WTC11 (cell line): ENCODE results near the gene EIF4G1. TPM values are rescaled to one million over a fixed set of nuclear protein-coding genes. Genes with fewer than 3 reads are reported as not detected.

ENCODE experiments used
- ATAC-seq: fragments of 200-7000 bp; cut with Tn5 transposase; 2 replicates; pipeline ENCODE4 v1.10.0; 2021; ENCODE audit warnings: mild to moderate bottlenecking, moderate library complexity
- CTCF ChIA-PET: fragments of 300-600 bp; sonication (Branson Sonifier 250); formaldehyde crosslinking; loops from one replicate; lab custom pipeline; 2021; ENCODE audit warnings: antibody characterized with exemption; lab: Charles Lee
- POLR2A ChIA-PET: fragments of 350-600 bp; sonication (Branson Sonifier 250); formaldehyde crosslinking; loops from one replicate; lab custom pipeline; 2021; ENCODE audit warnings: antibody characterized with exemption; lab: Charles Lee
- DNase-seq: peaks from one replicate; pipeline ENCODE4 v3.0.0; 2021; ENCODE audit warnings: low spot score
- H3K27ac Mint-ChIP-seq: 2 replicates; pipeline ENCODE4 v1.8.0; 2021; ENCODE audit warnings: mixed read lengths
- H3K27me3 Mint-ChIP-seq: 2 replicates; pipeline ENCODE4 v1.8.0; 2021; ENCODE audit warnings: low read depth, mild to moderate bottlenecking, moderate library complexity, mixed read lengths
- H3K36me3 Mint-ChIP-seq: 2 replicates; pipeline ENCODE4 v1.8.0; 2021; ENCODE audit warnings: mixed read lengths
- H3K4me1 Mint-ChIP-seq: 2 replicates; pipeline ENCODE4 v1.8.0; 2022; ENCODE audit warnings: mixed read lengths
- H3K4me3 Mint-ChIP-seq: 2 replicates; pipeline ENCODE4 v1.8.0; 2021; ENCODE audit warnings: mild to moderate bottlenecking, moderate library complexity, mixed read lengths
- H3K9me3 Mint-ChIP-seq: 2 replicates; pipeline ENCODE4 v1.8.0; 2021; ENCODE audit warnings: mixed read lengths
- CREM ChIP-seq: sonication (generic); formaldehyde crosslinking; IDR thresholded peaks from 2 replicates; pipeline ENCODE4 v1.8.1; 2022; ENCODE audit warnings: mild to moderate bottlenecking, missing genetic modification reagents, moderate library complexity
- E2F4 ChIP-seq: sonication (generic); formaldehyde crosslinking; IDR thresholded peaks from 2 replicates; pipeline ENCODE4 v1.8.1; 2022; ENCODE audit warnings: low read depth, mild to moderate bottlenecking, moderate library complexity, missing genetic modification reagents, borderline replicate concordance
- EMX1 ChIP-seq: fragments of 250-450 bp; sonication (Bioruptor Pico); IDR thresholded peaks from 2 replicates; pipeline ENCODE4 v1.8.0; 2021; ENCODE audit warnings: mild to moderate bottlenecking
- FOXP1 ChIP-seq: sonication (generic); formaldehyde crosslinking; IDR thresholded peaks from 2 replicates; pipeline ENCODE4 v1.8.0; 2022; ENCODE audit warnings: missing genetic modification reagents, mild to moderate bottlenecking, moderate library complexity, borderline replicate concordance
- HMGA2 ChIP-seq: fragments of 250-450 bp; sonication (Bioruptor Pico); IDR thresholded peaks from 2 replicates; pipeline ENCODE4 v1.4.0; 2021; ENCODE audit warnings: mild to moderate bottlenecking, moderate library complexity
- JAZF1 ChIP-seq: fragments of 250-450 bp; sonication (Bioruptor Pico); IDR thresholded peaks from 2 replicates; pipeline ENCODE4 v1.9.0; 2021; ENCODE audit warnings: moderate library complexity, mild to moderate bottlenecking, inconsistent platforms
- JUN ChIP-seq: sonication (generic); formaldehyde crosslinking; IDR thresholded peaks from 2 replicates; pipeline ENCODE4 v1.8.0; 2023; ENCODE audit warnings: mild to moderate bottlenecking, missing genetic modification reagents
- NFE2L1 ChIP-seq: sonication (generic); formaldehyde crosslinking; IDR thresholded peaks from 2 replicates; pipeline ENCODE4 v1.8.1; 2023; ENCODE audit warnings: missing genetic modification reagents
- OVOL2 ChIP-seq: fragments of 250-450 bp; sonication (Bioruptor Pico); IDR thresholded peaks from 2 replicates; pipeline ENCODE4 v1.9.0; 2021; ENCODE audit warnings: mild to moderate bottlenecking, borderline replicate concordance
- TCF7 ChIP-seq: sonication (generic); formaldehyde crosslinking; IDR thresholded peaks from 2 replicates; pipeline ENCODE4 v1.8.0; 2022; ENCODE audit warnings: mild to moderate bottlenecking, low read depth, missing genetic modification reagents, moderate library complexity
- TP53 ChIP-seq: sonication (generic); formaldehyde crosslinking; IDR thresholded peaks from 2 replicates; pipeline ENCODE4 v1.8.1; 2023; ENCODE audit warnings: mild to moderate bottlenecking, missing genetic modification reagents
- ZBTB21 ChIP-seq: sonication (generic); formaldehyde crosslinking; IDR thresholded peaks from 2 replicates; pipeline ENCODE4 v1.8.1; 2023; ENCODE audit warnings: mild to moderate bottlenecking, missing genetic modification reagents, borderline replicate concordance
- ZMAT4 ChIP-seq: fragments of 250-450 bp; sonication (Bioruptor Pico); IDR thresholded peaks from 2 replicates; pipeline ENCODE4 v1.9.0; 2021; ENCODE audit warnings: mild to moderate bottlenecking
- ZNF121 ChIP-seq: sonication (generic); formaldehyde crosslinking; IDR thresholded peaks from 2 replicates; pipeline ENCODE4 v1.8.0; 2023; ENCODE audit warnings: missing genetic modification reagents
- ZNF219 ChIP-seq: sonication (generic); formaldehyde crosslinking; IDR thresholded peaks from 2 replicates; pipeline ENCODE4 v1.8.0; 2023; ENCODE audit warnings: missing genetic modification reagents, mild to moderate bottlenecking, borderline replicate concordance
- ZNF263 ChIP-seq: sonication (generic); formaldehyde crosslinking; IDR thresholded peaks from 2 replicates; pipeline ENCODE4 v1.8.1; 2022; ENCODE audit warnings: low read depth, mild to moderate bottlenecking, moderate library complexity, missing genetic modification reagents
- total RNA-seq: library from RNA; stranded (reverse); gene quantifications from 3 replicates; pipeline ENCODE4 v1.2.3, GENCODE V29; 2021
- TF ChIP-seq, protein P1 (sequence below): sonication (generic); formaldehyde crosslinking; IDR thresholded peaks from 2 replicates; pipeline ENCODE4 v1.8.0; 2022; ENCODE audit warnings: mild to moderate bottlenecking, missing genetic modification reagents
- TF ChIP-seq, protein P2 (sequence below): fragments of 250-450 bp; sonication (Bioruptor Pico); IDR thresholded peaks from 2 replicates; pipeline ENCODE4 v1.9.0; 2021; ENCODE audit warnings: mild to moderate bottlenecking
- TF ChIP-seq, protein P3 (sequence below): sonication (generic); formaldehyde crosslinking; IDR thresholded peaks from 2 replicates; pipeline ENCODE4 v1.8.0; 2022; ENCODE audit warnings: missing genetic modification reagents

EIF4G1 gene
- total RNA-seq, 1 experiment from 2014 or later = 557 TPM

GRCh38 chr3:184291044-184291737, 23.2 kb upstream of the EIF4G1 start (continued):
- TF ChIP-seq CREM (CRISPR knock-in tag) = no peak
- no peak for TF ChIP-seq JAZF1
- TF ChIP-seq TCF7 (CRISPR knock-in tag) = no peak
- no peak for TF ChIP-seq NFE2L1
- TF ChIP-seq HMGA2 (CRISPR knock-in tag) = no peak
- TF ChIP-seq, protein P1, sequence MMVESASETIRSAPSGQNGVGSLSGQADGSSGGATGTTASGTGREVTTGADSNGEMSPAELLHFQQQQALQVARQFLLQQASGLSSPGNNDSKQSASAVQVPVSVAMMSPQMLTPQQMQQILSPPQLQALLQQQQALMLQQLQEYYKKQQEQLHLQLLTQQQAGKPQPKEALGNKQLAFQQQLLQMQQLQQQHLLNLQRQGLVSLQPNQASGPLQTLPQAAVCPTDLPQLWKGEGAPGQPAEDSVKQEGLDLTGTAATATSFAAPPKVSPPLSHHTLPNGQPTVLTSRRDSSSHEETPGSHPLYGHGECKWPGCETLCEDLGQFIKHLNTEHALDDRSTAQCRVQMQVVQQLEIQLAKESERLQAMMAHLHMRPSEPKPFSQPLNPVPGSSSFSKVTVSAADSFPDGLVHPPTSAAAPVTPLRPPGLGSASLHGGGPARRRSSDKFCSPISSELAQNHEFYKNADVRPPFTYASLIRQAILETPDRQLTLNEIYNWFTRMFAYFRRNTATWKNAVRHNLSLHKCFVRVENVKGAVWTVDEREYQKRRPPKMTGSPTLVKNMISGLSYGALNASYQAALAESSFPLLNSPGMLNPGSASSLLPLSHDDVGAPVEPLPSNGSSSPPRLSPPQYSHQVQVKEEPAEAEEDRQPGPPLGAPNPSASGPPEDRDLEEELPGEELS (CRISPR knock-in tag) = no peak
- TF ChIP-seq OVOL2 (CRISPR knock-in tag) = no peak
- TF ChIP-seq EMX1 = no peak
- TF ChIP-seq TP53 = no peak

GRCh38 chr3:184291738-184292445, 22.5 kb upstream of the EIF4G1 start:
- ChIA-PET CTCF (interaction anchor here (1.3 to 1.5 kb wide), 2 partner anchors 30 to 42 kb away, joined by 3 read pairs; partner anchors contain the start of genes CAMK2N2 and EEF1AKMT4), POLR2A (no interaction called here)
- no peaks in the 10 kb centered on the region for H3K4me1 Mint-ChIP-seq
- no peaks in the 10 kb centered on the region for H3K9me3 Mint-ChIP-seq
- DNase-seq (no peak), ATAC-seq (no peak)
- no peak for TF ChIP-seq ZNF121
- TF ChIP-seq FOXP1 (CRISPR knock-in tag) = no peak
- no peak for TF ChIP-seq JUN (CRISPR knock-in tag)
- no peak for TF ChIP-seq ZNF219 (CRISPR knock-in tag)
- no peak for TF ChIP-seq ZBTB21 (CRISPR knock-in tag)
- TF ChIP-seq E2F4 (CRISPR knock-in tag) = no peak
- no peak for TF ChIP-seq ZNF263 (CRISPR knock-in tag)
- no peak for TF ChIP-seq ZMAT4 (CRISPR knock-in tag)
- TF ChIP-seq, protein P2, sequence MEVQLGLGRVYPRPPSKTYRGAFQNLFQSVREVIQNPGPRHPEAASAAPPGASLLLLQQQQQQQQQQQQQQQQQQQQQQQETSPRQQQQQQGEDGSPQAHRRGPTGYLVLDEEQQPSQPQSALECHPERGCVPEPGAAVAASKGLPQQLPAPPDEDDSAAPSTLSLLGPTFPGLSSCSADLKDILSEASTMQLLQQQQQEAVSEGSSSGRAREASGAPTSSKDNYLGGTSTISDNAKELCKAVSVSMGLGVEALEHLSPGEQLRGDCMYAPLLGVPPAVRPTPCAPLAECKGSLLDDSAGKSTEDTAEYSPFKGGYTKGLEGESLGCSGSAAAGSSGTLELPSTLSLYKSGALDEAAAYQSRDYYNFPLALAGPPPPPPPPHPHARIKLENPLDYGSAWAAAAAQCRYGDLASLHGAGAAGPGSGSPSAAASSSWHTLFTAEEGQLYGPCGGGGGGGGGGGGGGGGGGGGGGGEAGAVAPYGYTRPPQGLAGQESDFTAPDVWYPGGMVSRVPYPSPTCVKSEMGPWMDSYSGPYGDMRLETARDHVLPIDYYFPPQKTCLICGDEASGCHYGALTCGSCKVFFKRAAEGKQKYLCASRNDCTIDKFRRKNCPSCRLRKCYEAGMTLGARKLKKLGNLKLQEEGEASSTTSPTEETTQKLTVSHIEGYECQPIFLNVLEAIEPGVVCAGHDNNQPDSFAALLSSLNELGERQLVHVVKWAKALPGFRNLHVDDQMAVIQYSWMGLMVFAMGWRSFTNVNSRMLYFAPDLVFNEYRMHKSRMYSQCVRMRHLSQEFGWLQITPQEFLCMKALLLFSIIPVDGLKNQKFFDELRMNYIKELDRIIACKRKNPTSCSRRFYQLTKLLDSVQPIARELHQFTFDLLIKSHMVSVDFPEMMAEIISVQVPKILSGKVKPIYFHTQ = no peak
- TF ChIP-seq, protein P3, sequence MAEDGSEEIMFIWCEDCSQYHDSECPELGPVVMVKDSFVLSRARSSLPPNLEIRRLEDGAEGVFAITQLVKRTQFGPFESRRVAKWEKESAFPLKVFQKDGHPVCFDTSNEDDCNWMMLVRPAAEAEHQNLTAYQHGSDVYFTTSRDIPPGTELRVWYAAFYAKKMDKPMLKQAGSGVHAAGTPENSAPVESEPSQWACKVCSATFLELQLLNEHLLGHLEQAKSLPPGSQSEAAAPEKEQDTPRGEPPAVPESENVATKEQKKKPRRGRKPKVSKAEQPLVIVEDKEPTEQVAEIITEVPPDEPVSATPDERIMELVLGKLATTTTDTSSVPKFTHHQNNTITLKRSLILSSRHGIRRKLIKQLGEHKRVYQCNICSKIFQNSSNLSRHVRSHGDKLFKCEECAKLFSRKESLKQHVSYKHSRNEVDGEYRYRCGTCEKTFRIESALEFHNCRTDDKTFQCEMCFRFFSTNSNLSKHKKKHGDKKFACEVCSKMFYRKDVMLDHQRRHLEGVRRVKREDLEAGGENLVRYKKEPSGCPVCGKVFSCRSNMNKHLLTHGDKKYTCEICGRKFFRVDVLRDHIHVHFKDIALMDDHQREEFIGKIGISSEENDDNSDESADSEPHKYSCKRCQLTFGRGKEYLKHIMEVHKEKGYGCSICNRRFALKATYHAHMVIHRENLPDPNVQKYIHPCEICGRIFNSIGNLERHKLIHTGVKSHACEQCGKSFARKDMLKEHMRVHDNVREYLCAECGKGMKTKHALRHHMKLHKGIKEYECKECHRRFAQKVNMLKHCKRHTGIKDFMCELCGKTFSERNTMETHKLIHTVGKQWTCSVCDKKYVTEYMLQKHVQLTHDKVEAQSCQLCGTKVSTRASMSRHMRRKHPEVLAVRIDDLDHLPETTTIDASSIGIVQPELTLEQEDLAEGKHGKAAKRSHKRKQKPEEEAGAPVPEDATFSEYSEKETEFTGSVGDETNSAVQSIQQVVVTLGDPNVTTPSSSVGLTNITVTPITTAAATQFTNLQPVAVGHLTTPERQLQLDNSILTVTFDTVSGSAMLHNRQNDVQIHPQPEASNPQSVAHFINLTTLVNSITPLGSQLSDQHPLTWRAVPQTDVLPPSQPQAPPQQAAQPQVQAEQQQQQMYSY (CRISPR knock-in tag) = no peak
- H3K36me3 Mint-ChIP-seq = no peaks in the 10 kb centered on the region
- no peak overlapping the region for H3K27ac Mint-ChIP-seq
- peaks cover 5% of the 10 kb centered on the region; the same call in 1 of the 2 replicates for H3K27me3 Mint-ChIP-seq
- H3K4me3 Mint-ChIP-seq = no peak overlapping the region
